H1 (cell line): Measurements from ENCODE around the gene IL1RAP. TPM values are rescaled to one million over a fixed set of nuclear protein-coding genes. Genes with fewer than 3 reads are reported as not detected.

Experiments used
- ASH2L ChIP-seq: fragments of 200-600, 300-600 bp; sonication (generic); IDR thresholded peaks from one replicate; pipeline ENCODE4 v1.7.1; 2017; ENCODE audit warnings: low read length
- ATF3 ChIP-seq: IDR thresholded peaks from 2 replicates; pipeline ENCODE4 v1.6.1; 2011; ENCODE audit warnings: low read depth, mild to moderate bottlenecking, low read length; ENCODE audit not compliant: insufficient read depth
- CBX5 ChIP-seq: fragments of 300-800, 300-1000 bp; sonication (generic); IDR thresholded peaks from 2 replicates; pipeline ENCODE4 v1.7.1; 2016; ENCODE audit warnings: antibody characterized with exemption, low read length, low read depth
- CBX8 ChIP-seq: fragments of 300-800, 300-1000 bp; sonication (generic); IDR thresholded peaks from 2 replicates; pipeline ENCODE4 v1.7.1; 2016; ENCODE audit warnings: low read depth, low read length, borderline replicate concordance
- EGR1 ChIP-seq: IDR thresholded peaks from 2 replicates; pipeline ENCODE4 v1.6.1; 2011; ENCODE audit warnings: low read depth, low read length, borderline replicate concordance
- GABPA ChIP-seq: IDR thresholded peaks from 2 replicates; pipeline ENCODE4 v1.6.1; 2011; ENCODE audit warnings: mild to moderate bottlenecking, low read length, moderate library complexity, borderline replicate concordance; ENCODE audit not compliant: insufficient read depth
- HDAC6 ChIP-seq: IDR thresholded peaks from one replicate; pipeline ENCODE4 v1.7.1; 2012; ENCODE audit warnings: low read depth, mild to moderate bottlenecking, inconsistent platforms, low read length, moderate library complexity
- JUN ChIP-seq: IDR thresholded peaks from 2 replicates; pipeline ENCODE4 v1.6.1; 2011; ENCODE audit warnings: low read depth, mild to moderate bottlenecking, improper control_type of control experiment, low read length
- KDM1A ChIP-seq: fragments of 200-600, 300-600 bp; sonication (generic); IDR thresholded peaks from 2 replicates; pipeline ENCODE4 v1.7.1; 2016; ENCODE audit warnings: mild to moderate bottlenecking, low read length, borderline replicate concordance
- KDM5A ChIP-seq: fragments of 200-600 bp; IDR thresholded peaks from 2 replicates; pipeline ENCODE4 v1.7.1; 2012; ENCODE audit warnings: mild to moderate bottlenecking, low read length, inconsistent platforms, mixed read lengths
- NRF1 ChIP-seq: IDR thresholded peaks from 2 replicates; pipeline ENCODE4 v1.6.1; 2011; ENCODE audit warnings: mild to moderate bottlenecking, low read depth, low read length, improper control_type of control experiment
- PHF8 ChIP-seq: fragments of 200-600 bp; sonication (generic); conservative IDR thresholded peaks from 2 replicates; pipeline ENCODE4 v1.7.1; 2012; ENCODE audit warnings: low read depth, mild to moderate bottlenecking, inconsistent platforms, low read length, moderate library complexity
- POLR2A ChIP-seq, 2 experiments: IDR thresholded peaks; 1 replicate in 1 of 2; 2 replicates in 1 of 2; pipeline ENCODE4 v1.6.1; 2011; ENCODE audit warnings: low read depth in 2 of 2, low read length in 2 of 2, mild to moderate bottlenecking in 2 of 2; ENCODE audit errors: control extremely low read depth in 1 of 2
- POLR2AphosphoS5 ChIP-seq: IDR thresholded peaks from 2 replicates; pipeline ENCODE4 v1.6.1; 2011; ENCODE audit warnings: low read depth, low read length
- RBBP5 ChIP-seq: IDR thresholded peaks from 2 replicates; pipeline ENCODE4 v1.7.1; 2012; ENCODE audit warnings: low read depth, mild to moderate bottlenecking, inconsistent platforms, low read length, moderate library complexity, borderline replicate concordance
- RFX5 ChIP-seq: IDR thresholded peaks from 2 replicates; pipeline ENCODE4 v1.6.1; 2011; ENCODE audit warnings: low read depth, low read length, improper control_type of control experiment, borderline replicate concordance
- SAP30 ChIP-seq: fragments of 300-600 bp; sonication (generic); IDR thresholded peaks from 2 replicates; pipeline ENCODE4 v1.7.1; 2012; ENCODE audit warnings: low read length, moderate library complexity, mild to moderate bottlenecking, inconsistent platforms; ENCODE audit not compliant: insufficient read depth, insufficient replicate concordance
- SIRT6 ChIP-seq: IDR thresholded peaks from one replicate; pipeline ENCODE4 v1.7.1; 2012; ENCODE audit warnings: low read length, inconsistent platforms
- TBP ChIP-seq: IDR thresholded peaks from 2 replicates; pipeline ENCODE4 v1.6.1; 2011; ENCODE audit warnings: low read depth, low read length, improper control_type of control experiment
- TCF12 ChIP-seq: IDR thresholded peaks from 2 replicates; pipeline ENCODE4 v1.6.1; 2011; ENCODE audit warnings: low read depth, mild to moderate bottlenecking, low read length
- TEAD4 ChIP-seq: IDR thresholded peaks from 2 replicates; pipeline ENCODE4 v1.6.1; 2012; ENCODE audit warnings: low read depth, low read length, inconsistent platforms, mixed read lengths
- polyA plus RNA-seq, 7 experiments: library from polyadenylated mRNA; depleted of rRNA in 3 of 7; stranded (reverse) in 5 of 7; unstranded in 2 of 7; fragments of >200 nt in 5 of 7; fragments of 200-250 nt in 2 of 7; gene quantifications; 1 replicate in 5 of 7; 2 replicates in 1 of 7; 4 replicates in 1 of 7; pipeline versions ENCODE4 v1.2.1 to v1.2.3, GENCODE V29; 2011 to 2013; ENCODE audit warnings: missing spikeins in 2 of 7, mixed read lengths in 2 of 7
- total RNA-seq: library from RNA; stranded (reverse); fragmentation: NEBNext Ultra II Directional; extraction: Animal tissue kit (Norgen Biotek cat#: 25700); gene quantifications from 2 replicates; pipeline ENCODE4 v1.2.1, GENCODE V29; 2021
- TF ChIP-seq, protein P1 (sequence below): IDR thresholded peaks from 2 replicates; pipeline ENCODE4 v1.6.1; 2011; ENCODE audit warnings: low read length, improper control_type of control experiment

Gene IL1RAP
- total and polyA plus RNA-seq, 2 of the 8 experiments (the other 6 are each of a cell fraction or from before 2014, with no cell fraction given): 2.4 to 3.9 TPM

DNA sequence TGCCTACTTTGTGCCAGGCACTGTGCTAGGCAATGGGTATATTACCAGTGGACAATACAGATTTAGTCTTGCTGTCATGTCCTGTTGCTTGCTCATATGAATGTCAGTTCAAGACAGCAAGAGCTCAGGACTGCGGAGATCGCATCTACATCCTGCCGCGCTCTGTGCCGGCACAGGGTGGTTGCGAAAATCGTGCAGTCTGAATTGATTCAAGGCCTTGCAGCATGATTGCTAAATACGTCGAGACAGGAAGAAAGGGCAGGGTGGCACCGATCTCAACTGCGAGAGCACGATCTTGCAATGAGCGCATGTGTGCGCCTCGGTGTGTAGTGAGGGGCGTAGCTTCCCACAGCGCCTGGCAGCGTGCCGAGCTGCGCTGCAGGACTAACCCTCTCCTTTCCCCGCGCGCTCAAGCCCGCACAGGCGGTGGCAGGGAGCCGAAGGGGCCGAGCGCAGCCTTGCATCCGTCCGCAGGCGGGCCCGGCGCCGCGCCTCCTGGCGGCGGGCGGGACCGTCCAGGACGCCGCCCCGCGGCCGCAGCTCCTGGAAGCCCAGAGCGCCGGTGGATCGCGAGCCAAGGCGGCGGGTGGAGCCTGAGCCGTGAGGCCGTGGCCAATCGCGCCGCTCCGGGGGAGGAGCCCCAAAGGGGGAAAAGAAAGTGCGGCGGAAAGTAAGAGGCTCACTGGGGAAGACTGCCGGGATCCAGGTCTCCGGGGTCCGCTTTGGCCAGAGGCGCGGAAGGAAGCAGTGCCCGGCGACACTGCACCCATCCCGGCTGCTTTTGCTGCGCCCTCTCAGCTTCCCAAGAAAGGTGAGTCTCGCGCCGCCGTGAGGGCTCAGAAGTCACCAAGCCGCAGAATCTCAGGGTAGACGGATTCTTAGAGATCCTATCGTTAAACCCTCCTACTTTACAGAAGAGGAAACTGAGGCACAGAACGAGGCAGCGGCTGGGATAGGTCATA is at the start of gene IL1RAP (continued):
- TF ChIP-seq SAP30 (peak; percentile 24), NRF1 (no peak), RBBP5 (peak; percentile 76), JUN (no peak), ATF3 (no peak), TEAD4 (no peak; the same call in 1 of the 2 replicates), TBP (peak; percentile 48; the same call in 1 of the 2 replicates), POLR2AphosphoS5 (no peak), TCF12 (no peak), SIRT6 (no peak), PHF8 (peak; percentile 52; the same call in 1 of the 2 replicates), RFX5 (no peak), KDM1A (peak; percentile 10; the same call in 1 of the 2 replicates), GABPA (peak; percentile 72; the same call in 1 of the 2 replicates), POLR2A (IDR thresholded peaks at IDR 0.05; ENCODE audit: control extremely low read depth in 1 of 2, low read depth in 2 of 2, low read length in 2 of 2) (0 out of 3 replicates have a peak, but pooled peaks of 1 of the 2 experiments have one; percentile 34), CBX5 (no peak), CBX8 (no peak), ASH2L (peak; percentile 90), KDM5A (no peak), HDAC6 (no peak), EGR1 (no peak)
- TF ChIP-seq, protein P1, sequence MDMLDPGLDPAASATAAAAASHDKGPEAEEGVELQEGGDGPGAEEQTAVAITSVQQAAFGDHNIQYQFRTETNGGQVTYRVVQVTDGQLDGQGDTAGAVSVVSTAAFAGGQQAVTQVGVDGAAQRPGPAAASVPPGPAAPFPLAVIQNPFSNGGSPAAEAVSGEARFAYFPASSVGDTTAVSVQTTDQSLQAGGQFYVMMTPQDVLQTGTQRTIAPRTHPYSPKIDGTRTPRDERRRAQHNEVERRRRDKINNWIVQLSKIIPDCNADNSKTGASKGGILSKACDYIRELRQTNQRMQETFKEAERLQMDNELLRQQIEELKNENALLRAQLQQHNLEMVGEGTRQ: no peak
